HG02970 (cell line): Measurements from ENCODE around the gene SLC22A1.
"Not testable (repeated sequence)": the region's sequence is repeated elsewhere in the genome, so short reads cannot be mapped to it uniquely, and the experiment has no call there.

Experiments
- ATAC-seq: cut with Tn5 transposase; IDR thresholded peaks from one replicate; pipeline ENCODE4 v1.9.1; 2021; ENCODE audit warnings: mild to moderate bottlenecking, moderate library complexity, moderate number of reproducible peaks; ENCODE audit not compliant: unreplicated experiment, low FRiP score

The SLC22A1 gene

DNA sequence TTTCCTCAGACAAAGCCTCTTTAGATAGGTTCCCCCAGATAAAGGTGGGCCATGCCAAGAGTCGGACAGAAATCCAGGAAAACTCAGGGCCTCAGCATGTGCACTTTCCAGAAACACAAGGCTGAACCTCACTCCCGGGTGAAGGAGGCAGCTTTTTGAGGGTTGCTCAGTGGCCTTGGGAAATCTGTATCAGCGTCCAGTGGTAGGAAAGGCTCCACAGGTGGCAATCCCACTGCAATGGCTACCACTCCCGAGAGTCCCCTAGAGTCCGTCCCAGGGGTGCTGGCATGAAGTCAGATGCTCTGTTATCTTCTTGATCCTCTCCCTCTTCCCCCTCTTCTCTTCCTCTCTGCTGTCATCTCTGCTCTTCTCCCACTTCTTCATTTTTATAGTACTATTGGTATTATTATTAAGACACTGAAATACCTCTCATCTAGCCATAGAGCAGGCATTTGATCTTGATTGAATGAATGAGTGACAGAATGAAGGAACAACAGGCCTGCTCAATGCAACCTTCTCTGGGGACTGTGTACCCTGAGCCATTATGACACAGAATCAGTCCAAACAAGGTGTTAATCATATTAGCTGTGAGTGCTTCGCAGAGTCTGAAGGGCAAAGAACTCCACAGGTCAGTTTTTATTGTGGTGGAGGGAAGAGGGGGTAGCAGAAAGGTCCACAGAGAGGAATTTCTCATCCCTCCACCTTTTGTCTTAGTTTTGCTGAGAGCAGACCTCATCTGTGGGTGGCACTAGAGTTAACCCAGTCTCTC, 13.3 kb downstream of the SLC22A1 start:
- no peak for ATAC-seq

DNA sequence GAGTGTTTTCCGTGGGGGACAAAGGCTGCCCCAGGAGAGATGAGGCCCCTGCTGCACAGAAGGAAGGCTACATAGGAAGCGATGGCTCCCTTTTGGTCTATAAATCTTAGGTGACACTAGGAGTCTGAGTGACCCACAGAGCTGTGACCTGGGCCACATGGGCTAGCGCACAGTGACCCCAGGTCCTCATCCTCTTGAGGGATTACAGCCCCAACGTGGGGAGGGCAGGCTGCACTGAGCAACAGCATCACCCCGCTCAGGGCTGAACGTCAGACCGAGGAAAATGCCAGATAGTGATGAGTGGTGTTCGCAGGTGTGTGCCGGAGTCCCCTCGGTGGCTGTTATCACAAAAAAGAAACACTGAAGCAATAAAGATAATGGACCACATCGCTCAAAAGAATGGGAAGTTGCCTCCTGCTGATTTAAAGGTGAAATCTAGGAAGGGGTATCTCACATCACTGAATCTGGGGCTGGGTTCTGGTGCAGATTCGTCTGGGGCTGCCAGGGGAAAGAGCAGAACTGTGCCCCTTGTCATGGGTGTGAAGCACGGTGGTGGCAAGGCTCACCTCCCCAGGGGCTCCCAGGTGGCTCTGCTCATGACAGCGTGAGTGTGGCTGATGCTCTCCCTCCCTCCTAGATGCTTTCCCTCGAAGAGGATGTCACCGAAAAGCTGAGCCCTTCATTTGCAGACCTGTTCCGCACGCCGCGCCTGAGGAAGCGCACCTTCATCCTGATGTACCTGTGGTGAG, 14.5 kb downstream of the SLC22A1 start:
- no peak for ATAC-seq

DNA sequence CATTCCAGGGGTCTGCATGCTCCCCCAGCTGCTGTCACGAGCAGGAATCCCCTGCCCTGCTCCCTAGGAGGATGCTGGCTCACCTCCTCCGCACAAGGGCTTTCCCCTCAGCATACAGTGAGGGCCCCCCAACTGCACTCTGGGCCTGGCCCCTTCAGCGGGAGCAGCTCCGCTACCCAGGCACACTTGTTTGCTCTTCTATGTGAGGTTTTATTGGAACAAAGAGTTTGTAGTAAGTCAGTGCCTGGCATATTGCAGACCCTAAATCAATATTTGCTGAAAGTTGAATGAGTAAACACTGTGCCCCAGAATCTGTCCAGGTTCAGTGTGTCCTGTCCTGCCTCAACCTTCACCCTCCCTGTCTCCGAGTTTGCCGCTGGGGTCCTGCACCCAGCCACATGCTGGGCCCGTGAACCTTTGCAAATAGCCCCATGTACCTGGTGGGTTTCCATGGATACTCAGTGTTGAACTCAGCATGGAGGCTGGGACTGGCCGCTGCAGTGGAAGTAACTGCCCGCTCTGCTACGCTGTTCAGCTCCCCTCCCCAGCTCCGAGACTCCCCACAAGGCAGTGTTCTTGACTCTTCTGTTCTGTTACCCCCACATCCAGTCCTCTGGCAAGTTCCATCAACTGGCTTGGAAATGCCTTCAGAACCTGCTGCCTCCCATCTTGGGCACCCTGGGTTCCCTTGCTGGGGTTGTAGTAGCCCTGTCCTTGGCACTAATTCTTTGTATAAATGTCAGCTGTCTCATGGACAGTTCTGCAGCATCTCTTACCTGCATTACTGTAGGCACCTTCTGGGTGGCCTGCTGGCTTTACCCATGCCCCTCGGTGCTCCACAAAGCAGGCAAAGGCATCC, 15.7 kb downstream of the SLC22A1 start:
- ATAC-seq: no peak

DNA sequence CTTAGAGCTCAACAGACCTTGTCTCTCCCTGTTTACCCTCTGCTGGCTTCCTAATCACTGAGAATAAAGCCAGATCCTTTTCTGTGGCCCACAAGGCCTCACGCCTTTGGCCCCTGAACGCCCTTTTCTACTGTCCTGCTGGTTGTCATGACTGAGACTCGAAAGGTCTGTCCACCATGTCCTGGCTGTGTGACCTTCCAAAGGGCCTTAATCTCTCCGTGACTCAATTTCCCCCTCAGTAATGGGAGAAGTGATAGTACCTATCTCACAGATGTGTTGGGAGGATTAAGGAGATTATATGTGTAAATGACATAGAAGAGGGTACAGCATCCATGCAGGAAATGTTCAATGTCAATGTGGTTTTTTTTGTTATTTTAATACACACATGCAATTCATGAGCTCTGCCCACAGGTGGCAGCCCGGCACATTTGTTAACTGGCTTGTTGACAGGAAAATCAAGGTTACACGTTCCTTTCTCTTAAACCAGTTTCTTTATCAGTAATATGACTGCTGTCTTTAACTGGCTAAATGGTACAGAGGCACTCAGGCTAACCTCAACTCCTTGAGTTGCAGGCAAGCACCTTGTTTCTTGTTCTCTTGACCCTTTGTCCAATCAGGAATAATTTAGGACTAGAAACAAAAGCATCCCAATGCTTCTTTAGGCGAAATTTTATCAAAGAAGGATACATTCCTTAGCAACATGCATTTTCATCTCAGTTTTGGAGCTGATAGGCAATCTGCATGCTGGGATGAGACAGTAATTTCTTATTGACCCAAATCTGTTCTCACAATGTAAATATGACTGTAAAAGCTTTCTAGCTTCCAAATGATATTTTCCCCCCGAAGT, 16.6 kb downstream of the SLC22A1 start:
- ATAC-seq: no peak

DNA sequence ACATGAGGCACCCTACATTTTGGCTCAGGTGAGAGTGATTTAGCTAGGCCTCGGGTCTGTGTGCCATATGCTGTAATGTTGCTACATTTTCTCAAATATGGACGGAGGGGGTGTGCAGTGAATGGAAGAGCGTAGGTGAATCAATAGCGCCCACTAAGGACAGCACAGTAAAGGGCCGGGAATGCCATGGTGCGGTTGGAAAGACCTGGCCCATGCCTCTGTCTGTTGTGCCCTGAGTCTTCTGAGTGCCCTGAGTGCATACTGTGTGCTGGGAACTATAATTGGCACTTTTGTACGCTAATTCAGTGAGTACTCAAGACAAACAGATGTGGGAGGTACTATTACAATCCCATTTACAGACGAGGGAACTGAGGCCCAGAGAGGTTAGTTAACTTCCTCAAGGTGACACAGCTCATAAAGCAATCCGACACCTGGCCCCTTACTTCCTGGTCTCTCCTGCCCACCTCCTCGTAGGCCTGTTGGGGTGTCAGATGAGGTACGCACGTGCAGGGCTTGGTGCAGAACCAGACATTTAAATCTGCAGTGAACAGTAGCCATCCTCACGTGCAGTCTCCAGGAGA, 17.3 kb downstream of the SLC22A1 start:
- no peak for ATAC-seq

DNA sequence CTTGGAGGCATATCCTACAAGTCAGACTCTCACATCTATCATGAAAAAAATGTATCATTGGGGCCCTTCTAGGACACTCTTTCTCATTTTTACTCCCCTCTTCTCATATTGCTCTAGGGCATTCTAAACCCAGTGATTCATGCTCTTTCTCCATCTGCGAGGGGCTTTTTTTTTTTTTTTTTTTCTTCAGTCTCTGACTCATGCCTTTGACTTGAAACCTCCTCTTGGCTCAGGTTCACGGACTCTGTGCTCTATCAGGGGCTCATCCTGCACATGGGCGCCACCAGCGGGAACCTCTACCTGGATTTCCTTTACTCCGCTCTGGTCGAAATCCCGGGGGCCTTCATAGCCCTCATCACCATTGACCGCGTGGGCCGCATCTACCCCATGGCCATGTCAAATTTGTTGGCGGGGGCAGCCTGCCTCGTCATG, 17.8 kb downstream of the SLC22A1 start:
- no peak for ATAC-seq

DNA sequence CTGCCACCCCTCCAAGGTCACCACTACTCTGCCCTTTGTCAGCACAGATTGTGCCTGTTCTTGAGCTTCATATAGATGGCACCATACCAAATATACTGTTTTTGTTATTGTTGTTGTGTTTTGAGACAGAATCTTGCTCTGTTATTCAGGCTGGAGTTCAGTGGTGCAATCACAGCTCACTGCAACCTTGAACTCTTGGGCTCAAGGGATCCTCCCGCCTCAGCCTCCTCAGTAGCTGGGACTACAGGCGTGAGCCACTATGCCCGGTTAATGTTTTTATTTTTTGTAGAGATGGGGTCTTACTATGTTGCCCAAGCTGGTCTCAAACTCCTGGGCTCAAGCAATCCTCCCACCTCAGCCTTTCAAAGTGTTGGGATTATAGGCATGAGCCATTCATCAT, 18.9 kb downstream of the SLC22A1 start:
- not testable (repeated sequence) for ATAC-seq

DNA sequence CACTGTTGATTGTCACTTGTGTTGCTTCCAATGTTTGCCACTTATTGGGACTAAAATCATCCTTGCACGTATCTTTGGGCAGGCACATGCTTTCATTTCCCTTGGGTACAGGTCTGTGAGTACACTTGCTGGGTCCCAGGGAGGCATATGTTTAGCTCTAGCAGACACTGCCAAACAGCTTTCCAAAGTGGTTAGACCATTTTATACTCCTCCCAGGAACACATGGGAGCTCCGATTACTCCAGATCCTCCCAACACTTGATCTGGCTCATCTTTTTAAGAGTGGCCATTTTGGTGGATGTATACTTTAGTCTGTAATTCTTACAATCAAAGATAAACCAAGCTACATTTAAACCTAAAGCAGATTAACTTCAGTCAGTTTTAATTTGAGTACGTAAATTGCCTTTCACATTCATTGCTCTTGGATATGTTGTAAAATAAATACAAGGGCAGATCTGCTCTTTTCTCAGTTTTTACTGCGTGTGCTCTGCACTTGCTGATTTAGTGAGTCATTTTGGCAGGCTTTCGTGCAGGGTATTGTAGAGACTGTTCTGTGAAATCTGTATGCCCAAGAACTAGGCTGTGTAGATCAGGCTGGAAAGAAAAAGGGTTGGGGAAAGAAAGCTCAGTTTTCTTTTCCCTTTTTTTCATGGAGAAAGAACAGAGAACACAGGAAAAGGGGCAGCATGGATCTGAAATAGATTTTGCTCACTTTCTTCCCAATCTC, 19.5 kb downstream of the SLC22A1 start:
- ATAC-seq: no peak

DNA sequence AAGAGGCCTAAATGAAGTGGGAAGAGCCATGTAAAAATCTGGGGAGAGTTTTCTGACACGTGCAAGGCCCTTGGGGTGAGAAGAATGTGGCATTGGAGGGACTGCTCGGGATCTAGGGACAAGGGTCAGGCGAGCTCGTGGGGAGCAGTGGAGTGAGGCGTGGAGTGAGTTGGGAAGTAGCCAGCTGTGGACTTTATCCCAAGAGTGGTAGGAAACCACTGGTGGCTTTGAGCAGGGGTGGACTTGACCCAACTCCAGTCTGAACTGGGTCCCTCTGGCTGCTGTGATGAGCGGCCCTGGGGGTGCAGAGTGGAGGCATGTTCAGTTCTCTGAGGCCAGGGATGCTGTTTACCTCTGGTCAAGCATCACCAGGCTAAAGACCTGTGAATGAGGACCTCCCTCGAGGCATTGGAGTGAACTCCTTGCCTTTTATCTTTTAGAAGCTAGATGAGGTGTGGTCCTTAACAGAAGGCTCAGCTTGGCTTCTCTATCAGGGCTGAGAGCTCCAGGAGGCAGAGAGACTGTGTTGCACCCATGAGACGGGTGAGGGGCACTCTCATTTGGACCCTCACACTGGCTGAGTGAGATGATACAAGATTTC, 20.6 kb downstream of the SLC22A1 start:
- no peak for ATAC-seq

DNA sequence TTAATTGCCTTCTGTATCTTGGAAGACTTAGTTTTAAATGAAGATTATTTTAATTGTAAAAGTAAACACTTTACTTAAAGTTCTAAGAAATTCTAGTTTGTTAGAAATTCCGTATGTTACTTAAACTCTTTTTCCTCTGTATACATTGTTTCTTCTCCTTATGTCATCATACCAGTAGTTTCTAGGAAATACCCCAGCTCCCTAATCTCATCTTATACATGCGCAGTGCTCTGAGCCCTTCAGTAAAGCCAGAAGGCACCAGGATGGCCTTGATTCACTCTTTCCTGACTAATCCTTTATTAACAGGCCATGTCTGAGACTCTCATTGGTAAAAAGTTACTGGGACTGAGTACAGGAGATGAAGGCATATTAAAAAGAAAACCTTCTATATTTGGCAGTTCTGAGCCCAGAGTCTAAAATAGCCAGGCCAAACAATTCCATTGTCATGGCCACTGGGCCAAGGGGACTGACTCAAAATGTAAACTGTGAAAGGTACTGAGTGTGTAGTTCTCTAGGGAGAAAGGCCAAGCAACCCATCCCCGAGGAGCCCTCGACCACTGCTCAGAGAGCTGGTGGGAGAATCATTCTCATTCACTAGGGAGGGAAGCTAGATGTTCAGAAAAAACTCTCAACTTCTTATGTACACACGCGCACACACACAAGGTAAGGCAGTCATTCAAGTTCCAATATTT, 25.0 kb downstream of the SLC22A1 start:
- ATAC-seq: no peak

DNA sequence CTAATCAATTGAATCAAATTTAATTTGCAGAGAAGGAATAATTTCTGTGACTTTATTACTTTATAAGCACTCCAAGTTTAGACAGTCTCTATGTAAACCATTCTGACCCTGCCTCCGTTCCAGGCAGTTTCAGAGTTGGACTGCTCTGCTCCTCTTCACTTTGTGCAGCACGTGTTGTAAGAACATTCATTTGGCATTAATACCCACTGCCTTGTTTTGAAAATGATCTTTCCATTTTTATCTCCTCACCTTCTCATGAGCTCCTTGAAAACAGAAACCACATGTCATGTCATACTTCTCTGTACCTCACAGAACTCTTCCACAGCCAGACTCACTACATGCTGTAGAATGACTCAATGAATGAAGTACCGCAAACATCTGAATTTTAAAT, 25.5 kb downstream of the SLC22A1 start:
- no peak for ATAC-seq

DNA sequence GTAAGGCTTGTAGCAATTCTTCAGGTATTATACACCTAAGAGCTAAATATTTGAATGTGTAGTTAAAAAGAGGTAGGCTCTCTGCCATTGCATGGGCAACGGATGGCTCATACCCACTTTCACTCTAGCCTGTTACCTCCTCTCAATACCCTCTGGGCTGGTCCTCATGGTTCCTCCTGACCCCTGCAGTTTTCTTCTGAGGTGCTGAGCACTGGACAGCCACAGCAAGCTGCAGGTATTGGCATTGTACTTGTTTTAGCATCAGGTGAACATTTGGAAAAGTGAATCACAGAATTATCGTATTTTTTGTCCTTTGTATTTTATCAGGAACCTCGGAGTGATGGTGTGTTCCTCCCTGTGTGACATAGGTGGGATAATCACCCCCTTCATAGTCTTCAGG, 32.9 kb downstream of the SLC22A1 start:
- no peak for ATAC-seq

DNA sequence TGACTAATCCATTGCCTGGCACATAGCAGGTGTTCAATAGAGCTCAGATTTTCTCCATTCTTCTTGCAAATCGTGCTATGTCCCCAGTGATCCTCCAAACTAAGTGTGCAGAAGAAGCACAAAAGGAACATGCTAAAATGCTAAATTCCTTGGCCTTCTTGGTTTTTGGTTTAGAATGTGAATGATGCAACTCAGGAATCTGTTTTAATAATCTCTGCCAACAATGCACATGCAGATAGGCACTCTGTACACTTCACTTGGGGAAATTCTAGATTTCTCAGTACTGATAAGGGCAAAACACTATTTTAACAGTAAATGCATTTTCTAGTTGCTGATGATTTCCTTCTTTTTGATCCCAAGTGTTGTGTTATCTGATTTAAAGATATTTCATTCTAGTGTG, 35.2 kb downstream of the SLC22A1 start:
- ATAC-seq: no peak

DNA sequence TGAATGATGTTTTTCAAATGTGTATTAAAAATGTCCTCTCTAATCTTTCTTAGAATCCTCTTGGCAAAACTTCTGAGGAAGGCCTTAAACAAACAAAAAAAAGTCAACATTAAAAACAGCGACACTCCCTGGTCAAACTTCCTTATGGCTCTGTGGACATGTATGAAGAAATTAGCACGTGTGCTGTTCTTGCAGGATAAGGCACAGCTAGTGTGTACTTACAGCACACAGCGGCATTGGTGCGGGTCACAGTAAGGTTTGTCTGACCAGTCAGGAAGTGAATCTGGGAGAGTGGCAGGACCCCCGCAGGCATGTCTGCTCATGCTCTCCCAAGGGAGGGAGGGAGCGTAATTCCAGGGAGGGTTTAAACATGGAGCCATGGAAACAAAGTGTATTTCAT, 38.8 kb downstream of the SLC22A1 start:
- no peak for ATAC-seq

DNA sequence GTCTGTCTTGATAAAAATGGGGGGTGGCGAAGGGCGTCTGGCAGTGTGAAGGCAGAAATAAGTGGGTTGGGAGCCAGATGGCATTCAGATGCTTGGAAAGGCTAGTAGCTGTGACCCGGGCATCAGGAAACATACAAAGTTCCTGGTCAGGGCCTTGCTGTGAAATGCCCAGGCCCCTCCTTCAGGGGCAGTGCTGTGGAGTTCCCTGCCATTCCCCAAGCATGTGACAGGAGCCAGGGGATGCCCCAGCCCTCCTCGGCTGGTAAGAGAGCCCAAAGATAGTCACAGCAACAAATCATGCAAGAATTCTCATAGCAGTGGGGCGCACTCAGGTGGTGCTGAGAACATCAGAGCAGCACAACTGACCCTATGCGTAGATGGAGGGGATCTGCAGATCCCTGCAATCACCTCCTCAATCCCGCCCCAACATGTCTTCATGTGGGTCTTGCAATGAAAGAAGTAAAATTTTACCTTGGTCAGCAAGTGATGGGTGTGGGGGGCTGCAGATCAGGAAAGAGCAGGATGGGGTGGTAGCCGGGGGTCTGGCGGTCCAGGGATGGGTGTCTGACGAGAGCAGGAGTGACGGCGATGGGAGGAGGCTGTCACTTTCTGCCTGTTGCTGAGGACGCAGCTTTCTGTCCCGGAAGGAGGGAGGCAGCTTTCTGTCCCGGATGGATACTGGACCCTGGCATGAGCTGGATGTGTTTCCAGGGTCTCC, 39.5 kb downstream of the SLC22A1 start:
- no peak for ATAC-seq

DNA sequence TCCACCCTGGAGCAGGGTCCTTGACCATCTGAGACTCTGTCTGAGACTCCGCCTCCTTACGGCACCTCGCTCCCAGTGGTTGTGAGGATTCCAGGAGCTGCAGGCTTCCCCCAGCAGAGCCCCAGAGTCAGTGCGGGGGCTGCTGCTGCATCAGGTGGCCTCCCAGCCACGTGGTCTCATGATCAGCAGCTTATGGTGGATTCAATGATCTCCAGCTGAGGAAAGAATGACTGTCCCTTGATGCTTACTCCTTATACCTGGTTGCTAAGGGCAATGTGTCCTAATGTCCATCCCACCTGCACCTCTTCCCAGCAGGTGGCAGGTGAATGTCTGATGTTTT, 40.0 kb downstream of the SLC22A1 start:
- ATAC-seq: no peak

DNA sequence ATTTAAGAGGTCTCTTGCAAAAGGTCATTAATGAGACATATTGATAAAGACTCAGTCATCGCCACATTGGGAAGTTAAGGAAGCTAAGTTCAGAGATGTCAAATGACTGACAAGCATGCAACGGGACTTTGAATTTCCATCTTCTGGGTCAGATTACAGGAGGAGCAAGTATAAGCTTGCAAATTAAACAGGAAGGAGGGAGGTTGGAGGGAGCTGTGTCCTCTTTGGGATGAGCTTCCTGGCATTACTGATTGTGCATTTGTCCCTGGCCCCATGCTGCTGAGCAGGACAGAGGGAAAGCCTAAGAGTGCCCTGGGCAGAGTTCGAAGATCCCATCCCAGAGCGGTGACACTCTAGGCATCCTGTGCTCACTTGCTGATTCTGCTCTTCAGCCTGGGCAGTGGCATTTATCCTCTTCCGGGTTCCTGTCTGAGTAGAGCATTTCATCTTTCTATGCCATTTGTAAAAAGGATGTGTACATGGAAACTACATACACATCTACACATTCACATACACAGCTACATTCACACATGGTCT, 40.5 kb downstream of the SLC22A1 start:
- no peak for ATAC-seq
